ENCODE data around the gene SMIM9.
A peak's percentile ranks its signal among the peaks of the same experiment; 100 is the strongest.
"Not testable (repeated sequence)": the region's sequence is repeated elsewhere in the genome, so short reads cannot be mapped to it uniquely, and the experiment has no call there.

Gene SMIM9

GRCh38 chrX:154834562-154834961, at the start of gene SMIM9:
Gene SMIM9, minus strand, starts transcription at chrX:154834662. Its CDS starts 3,806 bp downstream, at chrX:154830856.
- POLR2A ChIA-PET: no interaction called here
- TF ChIP-seq, protein P1, sequence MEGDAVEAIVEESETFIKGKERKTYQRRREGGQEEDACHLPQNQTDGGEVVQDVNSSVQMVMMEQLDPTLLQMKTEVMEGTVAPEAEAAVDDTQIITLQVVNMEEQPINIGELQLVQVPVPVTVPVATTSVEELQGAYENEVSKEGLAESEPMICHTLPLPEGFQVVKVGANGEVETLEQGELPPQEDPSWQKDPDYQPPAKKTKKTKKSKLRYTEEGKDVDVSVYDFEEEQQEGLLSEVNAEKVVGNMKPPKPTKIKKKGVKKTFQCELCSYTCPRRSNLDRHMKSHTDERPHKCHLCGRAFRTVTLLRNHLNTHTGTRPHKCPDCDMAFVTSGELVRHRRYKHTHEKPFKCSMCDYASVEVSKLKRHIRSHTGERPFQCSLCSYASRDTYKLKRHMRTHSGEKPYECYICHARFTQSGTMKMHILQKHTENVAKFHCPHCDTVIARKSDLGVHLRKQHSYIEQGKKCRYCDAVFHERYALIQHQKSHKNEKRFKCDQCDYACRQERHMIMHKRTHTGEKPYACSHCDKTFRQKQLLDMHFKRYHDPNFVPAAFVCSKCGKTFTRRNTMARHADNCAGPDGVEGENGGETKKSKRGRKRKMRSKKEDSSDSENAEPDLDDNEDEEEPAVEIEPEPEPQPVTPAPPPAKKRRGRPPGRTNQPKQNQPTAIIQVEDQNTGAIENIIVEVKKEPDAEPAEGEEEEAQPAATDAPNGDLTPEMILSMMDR (IDR thresholded peaks at IDR 0.05; ENCODE audit: control extremely low read depth, extremely low read depth, low read depth, missing control alignments): no peak
- CTCF ChIA-PET: interaction anchor here (0.7 to 1.5 kb wide), 2 partner anchors 72 to 87 kb away, joined by 3 to 4 read pairs; partner anchors contain the start of gene DKC1
- no peak for DNase-seq (ENCODE audit: extremely low spot score)

DNA sequence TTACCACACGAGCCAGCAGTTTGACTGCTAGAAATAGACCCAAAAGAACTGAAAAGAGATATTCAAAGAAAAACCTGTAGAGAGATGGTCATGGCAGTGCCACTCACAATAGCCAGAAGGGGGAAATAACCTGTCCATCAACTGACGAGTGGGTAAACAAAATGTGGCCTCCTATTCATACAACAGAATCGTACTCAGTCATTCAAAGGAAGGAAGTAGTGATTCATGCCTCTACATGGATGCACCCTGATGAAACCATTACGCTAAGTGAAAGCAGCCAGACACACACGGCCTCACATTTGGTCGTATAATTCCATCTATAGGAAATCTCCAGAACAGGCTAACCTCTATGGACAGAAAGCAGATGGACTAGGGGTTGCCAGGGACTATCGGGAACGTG, 49.6 kb upstream of the SMIM9 start:
- CTCF ChIA-PET; POLR2A ChIA-PET; DNase-seq (ENCODE audit: extremely low spot score): not testable (repeated sequence)

GRCh38 chrX:154873329-154873728, 38.9 kb upstream of the SMIM9 start:
- POLR2A ChIA-PET: no interaction called here
- CTCF ChIA-PET: no interaction called here
- TF ChIP-seq, protein P1 (IDR thresholded peaks at IDR 0.05; ENCODE audit: control extremely low read depth, extremely low read depth, low read depth, missing control alignments): no peak
- DNase-seq (ENCODE audit: extremely low spot score): no peak

DNA sequence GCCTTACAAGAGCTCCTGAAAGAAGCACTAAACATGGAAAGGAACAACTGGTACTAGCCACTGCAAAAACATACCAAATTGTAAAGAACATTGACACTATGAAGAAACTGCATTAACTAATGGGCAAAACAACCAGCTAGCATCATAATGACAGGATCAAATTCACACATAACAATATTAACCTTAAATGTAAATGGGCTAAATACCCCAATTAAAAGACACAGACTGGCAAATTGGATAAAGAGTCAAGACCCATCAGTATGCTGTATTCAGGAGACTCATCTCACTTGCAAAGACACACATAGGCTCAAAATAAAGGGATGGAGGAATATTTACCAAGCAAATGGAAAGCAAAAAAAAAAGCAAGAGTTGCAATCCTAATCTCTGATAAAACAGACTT, 34.1 kb upstream of the SMIM9 start:
- CTCF ChIA-PET; DNase-seq (ENCODE audit: extremely low spot score); POLR2A ChIA-PET: not testable (repeated sequence)

- CTCF ChIA-PET: no interaction called here
- no peak for DNase-seq (ENCODE audit: extremely low spot score)
- POLR2A ChIA-PET: no interaction called here
- TF ChIP-seq, protein P1 (IDR thresholded peaks at IDR 0.05; ENCODE audit: control extremely low read depth, extremely low read depth, low read depth, missing control alignments): no peak
These were observed 20.8 kb upstream of the SMIM9 start for GRCh38 chrX:154855256-154855655.

DNA sequence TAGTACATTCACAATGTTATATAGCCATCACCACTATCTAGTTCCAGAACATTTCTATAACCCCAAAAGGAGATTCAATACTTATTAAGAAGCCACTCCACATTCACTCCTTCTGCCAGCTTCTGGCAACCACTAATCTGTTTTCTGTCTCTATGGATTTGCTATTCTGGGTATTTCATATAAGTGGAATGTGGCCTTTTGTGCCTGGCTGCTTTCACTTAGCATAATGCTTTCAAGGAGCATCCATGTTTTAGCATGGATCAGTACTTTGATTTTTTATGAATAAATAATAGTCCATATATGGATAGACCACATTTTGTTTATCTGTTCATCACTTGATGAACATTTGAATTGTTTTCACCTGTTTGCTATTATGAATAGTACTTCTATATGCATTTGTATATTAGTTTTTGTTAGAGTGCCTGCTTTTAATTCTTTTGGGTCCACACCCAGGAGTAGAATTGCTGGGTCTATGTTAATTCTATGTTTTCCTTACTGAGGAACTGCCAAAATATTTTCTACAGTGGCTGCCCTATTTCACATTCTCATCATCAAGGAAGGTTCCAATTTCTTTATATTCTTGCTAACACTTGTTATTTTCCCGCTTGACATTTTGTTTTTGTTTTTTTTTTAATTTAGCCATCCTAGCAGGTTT, 16.6 kb upstream of the SMIM9 start:
- TF ChIP-seq, protein P1 (IDR thresholded peaks at IDR 0.05; ENCODE audit: control extremely low read depth, extremely low read depth, low read depth, missing control alignments): no peak
- CTCF ChIA-PET: no interaction called here
- POLR2A ChIA-PET: no interaction called here
- no peak for DNase-seq (ENCODE audit: extremely low spot score)

DNA sequence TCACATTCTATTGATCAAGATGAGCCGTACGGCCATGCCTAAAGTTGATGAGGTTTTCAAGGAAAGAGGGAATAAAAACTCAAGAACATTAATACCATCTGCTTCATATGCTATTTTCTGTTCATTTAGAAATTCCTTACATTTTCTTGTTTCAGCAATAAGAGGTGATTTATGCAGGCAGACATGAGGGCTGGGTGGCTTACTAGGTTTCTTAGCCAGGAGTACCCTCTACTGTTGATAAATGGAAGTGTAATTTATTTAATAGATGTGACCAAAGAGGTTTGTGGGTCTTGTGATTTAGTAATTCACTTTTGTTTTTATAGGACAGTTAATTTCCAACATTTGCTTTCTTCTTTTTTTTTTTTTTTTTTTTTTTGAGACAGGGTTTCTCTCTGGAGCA, 6.4 kb upstream of the SMIM9 start:
- DNase-seq (ENCODE audit: extremely low spot score): peak; percentile 33
- ChIA-PET CTCF (interaction anchor here (0.8 to 1.2 kb wide), 3 partner anchors 9 to 14 kb away, joined by 4 to 5 read pairs (median 5); no protein-coding TSS in a partner anchor), POLR2A (no interaction called here)
- TF ChIP-seq, protein P1 (IDR thresholded peaks at IDR 0.05; ENCODE audit: control extremely low read depth, extremely low read depth, low read depth, missing control alignments): peak; percentile 18

- ChIA-PET POLR2A (no interaction called here), CTCF (no interaction called here)
- TF ChIP-seq, protein P1 (IDR thresholded peaks at IDR 0.05; ENCODE audit: control extremely low read depth, extremely low read depth, low read depth, missing control alignments): no peak
- no peak for DNase-seq (ENCODE audit: extremely low spot score)
These were observed 1.7 kb upstream of the SMIM9 start for GRCh38 chrX:154836163-154836562.

Data from GM10248 (cell line).